HG03520 (cell line): ENCODE data around the gene PHACTR4.
"Not testable (repeated sequence)": the region's sequence is repeated elsewhere in the genome, so short reads cannot be mapped to it uniquely, and the experiment has no call there.

Source experiments
- ATAC-seq: cut with Tn5 transposase; IDR thresholded peaks from one replicate; pipeline ENCODE4 v1.9.1; 2021; ENCODE audit warnings: mild to moderate bottlenecking, moderate library complexity; ENCODE audit not compliant: unreplicated experiment

Gene PHACTR4

DNA sequence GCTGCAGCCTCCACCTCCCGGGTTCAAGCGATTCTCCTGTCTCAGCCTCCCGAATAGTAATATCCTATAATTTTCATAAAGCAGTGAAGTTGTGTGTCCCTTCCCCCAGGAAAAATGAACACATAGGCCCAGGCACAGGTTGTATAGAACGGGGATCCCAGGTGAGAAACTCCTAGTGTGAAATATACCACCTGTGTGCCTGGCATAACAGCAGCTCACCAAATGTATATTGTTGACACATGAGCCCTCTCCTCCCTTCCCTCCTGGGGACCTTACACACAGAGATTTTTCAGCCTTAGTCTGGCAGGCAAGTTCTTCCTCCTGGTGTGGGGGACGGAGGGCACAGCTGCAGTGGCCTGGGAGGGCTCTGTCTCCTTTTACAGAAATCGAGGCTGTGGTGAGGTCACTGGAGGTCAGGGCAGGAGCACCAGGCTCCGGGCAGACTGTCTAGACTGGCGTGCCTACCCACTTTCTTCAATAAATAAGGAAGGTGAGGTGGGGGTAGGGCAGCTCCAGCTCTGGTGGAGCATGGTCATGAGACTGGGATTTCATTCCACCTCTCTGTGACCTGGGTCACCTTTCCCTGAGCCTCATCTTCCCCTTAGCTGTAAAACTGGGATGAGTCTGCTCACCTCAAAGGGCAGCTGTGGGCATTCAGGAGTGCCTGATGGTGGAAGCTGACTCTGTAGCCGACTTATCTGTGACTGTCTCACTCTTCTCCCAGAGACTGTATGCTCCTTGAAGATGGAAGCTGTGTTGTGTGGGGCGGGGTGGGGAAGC is 150.6 kb downstream of the PHACTR4 start:
- ATAC-seq: no peak

DNA sequence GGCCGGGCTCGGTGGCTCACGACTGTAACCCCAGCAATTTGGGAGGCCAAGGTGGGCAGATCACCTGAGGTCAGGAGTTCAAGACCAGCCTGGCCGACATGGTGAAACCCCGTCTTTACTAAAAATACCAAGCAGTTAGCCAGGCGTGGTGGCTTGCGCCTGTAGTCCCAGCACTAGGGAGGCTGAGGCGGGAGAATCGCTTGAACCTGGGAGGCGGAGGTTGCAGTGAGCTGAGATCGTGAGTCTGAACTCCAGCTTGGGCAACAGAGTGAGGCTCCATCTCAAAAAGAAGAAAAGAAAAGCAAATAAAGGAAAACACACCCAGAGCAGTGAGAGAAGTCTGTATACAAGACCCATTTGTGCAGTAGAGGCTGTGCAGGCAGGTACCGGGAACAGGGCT is 151.3 kb downstream of the PHACTR4 start:
- ATAC-seq: not testable (repeated sequence)

- no peak for ATAC-seq
Measured at GRCh38 chr1:28521502-28522164, 152.1 kb downstream of the PHACTR4 start.

GRCh38 chr1:28522537-28522936 is 153.0 kb downstream of the PHACTR4 start:
- not testable (repeated sequence) for ATAC-seq

DNA sequence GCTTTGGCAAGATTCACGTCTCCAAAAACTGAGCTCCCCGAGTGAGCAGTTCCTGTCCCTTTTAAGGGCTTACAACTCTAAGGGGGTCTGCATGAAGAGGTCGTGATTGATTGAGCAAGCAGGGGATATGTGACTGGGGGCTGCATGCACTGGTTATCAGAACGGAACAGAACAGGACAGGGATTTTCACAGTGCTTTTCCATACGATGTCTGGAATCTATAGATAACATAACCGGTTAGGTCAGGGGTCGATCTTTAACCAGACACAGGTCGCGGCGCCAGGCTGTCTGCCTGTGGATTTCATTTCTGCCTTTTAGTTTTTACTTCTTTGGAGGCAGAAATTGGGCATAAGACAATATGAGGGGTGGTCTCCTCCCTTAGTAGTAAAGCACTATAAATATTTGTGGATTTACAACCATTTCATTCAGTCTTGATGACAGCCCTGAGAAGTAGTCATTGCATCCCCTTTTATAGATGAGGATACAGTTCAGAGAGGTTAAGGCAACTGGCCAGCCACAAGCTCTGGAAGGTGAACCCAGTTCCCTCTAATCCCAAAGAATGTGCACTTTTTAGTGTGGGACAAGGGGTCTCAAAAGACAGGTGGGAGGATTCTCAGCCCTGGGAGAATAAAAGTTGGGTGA is 155.6 kb downstream of the PHACTR4 start:
- ATAC-seq: not testable (repeated sequence)

DNA sequence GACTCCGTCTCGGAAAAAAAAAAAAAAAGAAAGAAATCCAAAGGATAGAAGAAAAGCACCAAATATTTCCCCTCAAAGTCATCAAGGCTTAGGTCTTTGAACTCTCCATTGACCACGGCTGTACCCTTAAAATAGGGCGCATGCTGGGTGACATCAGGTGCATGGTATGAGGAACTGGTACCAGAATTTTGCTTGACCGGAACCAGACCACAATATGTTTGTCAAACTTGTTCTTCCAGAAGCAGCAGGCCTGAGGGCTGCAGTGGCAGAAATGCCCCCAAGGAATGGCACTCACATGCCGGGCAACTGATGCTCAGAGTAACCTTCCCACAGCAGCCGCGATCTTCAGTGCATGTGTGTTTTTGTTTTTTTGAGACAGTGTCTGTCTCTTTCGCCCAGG is 157.3 kb downstream of the PHACTR4 start:
- ATAC-seq: no peak

DNA sequence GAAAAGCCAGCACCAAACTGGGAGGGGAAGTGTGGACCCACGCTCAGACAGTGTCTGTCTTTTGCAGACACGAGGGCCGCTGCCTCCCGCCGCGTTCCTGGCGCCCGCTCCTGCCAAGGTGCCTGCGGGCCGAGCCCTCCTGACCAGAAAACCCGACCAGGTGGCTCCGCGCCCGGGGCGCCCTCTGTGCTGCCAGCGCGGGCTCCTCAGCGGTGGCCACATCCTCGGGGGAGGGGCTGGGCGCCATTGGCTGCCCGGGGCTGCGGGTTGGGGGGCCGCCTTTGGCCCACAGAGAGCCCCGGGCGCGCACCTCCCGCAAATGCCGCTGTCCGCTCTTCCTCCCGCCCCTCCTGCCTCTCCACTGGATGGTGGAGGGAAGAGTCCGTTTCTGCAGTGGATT is 160.9 kb downstream of the PHACTR4 start:
- ATAC-seq: no peak

GRCh38 chr1:28534671-28535070 is 165.1 kb downstream of the PHACTR4 start:
- ATAC-seq: no peak

- no peak for ATAC-seq
Measured at GRCh38 chr1:28535180-28535579, 165.6 kb downstream of the PHACTR4 start.

DNA sequence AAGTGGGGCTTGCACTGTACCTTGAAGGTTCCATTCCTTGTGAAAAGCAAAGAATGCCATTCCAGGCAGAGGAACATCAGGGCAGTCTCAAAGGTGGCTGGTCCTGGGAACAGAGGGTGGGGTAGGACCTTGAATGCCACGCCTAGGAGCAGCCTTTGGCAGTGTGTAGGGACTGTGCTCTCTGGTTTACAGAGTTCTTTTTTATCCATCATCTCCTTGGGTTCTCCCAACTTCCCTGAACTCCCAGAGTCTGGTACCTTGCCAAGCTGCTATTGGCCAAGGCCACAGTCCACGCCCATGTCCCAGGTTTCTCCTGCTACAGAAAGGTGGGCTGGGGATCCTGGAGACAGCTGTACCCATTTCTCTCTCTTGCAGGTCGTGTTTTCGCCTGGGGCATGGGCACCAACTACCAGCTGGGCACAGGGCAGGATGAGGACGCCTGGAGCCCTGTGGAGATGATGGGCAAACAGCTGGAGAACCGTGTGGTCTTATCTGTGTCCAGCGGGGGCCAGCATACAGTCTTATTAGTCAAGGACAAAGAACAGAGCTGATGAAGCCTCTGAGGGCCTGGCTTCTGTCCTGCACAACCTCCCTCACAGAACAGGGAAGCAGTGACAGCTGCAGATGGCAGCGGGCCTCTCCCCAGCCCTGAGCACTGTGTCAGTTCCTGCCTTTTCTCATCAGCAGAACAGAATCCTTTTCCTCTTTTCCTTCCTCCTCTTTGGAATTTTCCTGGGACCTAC is 168.1 kb downstream of the PHACTR4 start:
- no peak for ATAC-seq

DNA sequence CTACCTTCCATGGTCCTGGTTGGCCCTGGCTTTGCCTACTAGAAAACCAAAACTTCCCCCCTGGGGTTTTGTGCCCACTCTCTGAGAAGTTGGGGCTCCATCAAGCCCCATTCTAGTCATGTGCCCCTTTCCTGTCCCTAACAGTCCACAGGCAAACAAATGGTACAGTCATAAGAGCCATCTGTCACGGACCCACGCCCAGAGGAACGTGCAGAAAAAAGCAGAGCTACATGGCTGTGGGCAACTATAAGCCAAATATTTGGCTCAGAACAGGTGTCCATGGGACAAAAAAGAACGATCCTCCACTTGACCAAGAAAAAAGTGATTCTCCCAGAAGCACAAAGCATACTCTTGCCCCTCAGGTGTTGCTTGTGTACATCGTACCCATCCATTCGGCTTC is 168.7 kb downstream of the PHACTR4 start:
- no peak for ATAC-seq

GRCh38 chr1:28540651-28541050 is 171.1 kb downstream of the PHACTR4 start:
- no peak for ATAC-seq

DNA sequence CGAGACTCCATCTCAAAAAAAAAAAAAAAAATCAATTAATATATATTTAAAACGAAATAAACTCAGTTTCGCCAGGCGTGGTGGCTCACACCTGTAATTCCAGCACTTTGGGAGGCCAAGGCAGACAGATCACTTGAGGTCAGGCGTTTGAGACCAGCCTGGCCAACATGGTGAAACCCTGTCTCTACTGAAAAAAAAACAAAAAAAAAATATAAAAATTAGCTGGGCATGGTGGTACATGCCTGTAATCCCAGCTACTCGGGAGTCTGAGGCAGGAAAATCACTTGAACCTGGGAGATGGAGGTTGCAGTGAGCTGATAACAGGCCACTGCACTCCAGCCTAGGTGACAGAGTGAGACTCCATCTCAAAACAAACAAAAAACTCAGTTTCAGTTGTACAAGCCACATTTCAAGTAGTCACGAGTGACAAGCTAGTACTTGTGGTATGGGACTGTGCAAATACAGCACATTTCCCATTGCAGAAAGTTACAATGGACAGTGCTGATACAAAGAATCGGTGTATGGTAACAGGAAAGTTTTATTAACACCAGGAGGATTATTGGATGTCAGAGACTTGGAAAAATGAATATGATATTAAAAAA is 172.0 kb downstream of the PHACTR4 start:
- not testable (repeated sequence) for ATAC-seq

DNA sequence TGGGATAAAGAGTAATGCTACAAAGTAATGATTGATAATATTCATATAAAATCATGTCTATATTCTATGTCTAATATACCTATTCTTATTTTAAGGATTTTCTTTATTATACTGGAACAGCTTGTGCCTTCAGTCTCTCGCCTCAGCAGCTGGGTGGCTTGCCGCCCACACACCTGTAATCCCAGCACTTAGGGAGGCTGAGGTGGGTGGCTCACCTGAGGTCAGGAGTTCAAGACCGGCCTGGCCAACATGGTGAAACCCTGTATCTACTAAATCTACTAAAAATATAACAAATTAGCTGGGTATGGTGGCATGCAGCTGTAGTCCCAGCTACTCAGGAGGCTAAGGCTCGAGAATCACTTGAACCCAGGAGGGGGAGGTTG is 175.7 kb downstream of the PHACTR4 start:
- ATAC-seq: no peak

- no peak for ATAC-seq
Measured at GRCh38 chr1:28548318-28548717, 178.8 kb downstream of the PHACTR4 start.
